Measurements from ENCODE around the gene FAM20B.

DNA sequence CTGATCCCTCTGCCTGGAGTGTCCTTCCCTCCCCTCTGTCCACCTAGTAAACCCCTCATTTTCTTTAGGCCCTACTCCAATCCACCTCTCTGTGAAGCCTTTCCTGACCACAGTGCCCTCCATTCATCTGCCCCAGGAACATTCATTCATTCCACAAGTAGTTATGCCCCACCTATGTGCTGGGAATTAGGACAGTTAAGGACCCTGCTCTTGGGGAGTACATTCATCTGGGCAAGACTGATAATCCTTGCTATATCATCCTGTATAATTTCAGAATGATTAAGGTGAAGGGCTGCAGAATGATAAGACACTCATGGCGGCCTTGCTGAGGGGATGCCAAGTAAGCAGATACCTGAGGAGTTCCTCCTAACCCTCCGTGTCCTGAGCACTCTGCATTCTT is 10.3 kb upstream of the FAM20B start:
- TF ChIP-seq, protein P1, sequence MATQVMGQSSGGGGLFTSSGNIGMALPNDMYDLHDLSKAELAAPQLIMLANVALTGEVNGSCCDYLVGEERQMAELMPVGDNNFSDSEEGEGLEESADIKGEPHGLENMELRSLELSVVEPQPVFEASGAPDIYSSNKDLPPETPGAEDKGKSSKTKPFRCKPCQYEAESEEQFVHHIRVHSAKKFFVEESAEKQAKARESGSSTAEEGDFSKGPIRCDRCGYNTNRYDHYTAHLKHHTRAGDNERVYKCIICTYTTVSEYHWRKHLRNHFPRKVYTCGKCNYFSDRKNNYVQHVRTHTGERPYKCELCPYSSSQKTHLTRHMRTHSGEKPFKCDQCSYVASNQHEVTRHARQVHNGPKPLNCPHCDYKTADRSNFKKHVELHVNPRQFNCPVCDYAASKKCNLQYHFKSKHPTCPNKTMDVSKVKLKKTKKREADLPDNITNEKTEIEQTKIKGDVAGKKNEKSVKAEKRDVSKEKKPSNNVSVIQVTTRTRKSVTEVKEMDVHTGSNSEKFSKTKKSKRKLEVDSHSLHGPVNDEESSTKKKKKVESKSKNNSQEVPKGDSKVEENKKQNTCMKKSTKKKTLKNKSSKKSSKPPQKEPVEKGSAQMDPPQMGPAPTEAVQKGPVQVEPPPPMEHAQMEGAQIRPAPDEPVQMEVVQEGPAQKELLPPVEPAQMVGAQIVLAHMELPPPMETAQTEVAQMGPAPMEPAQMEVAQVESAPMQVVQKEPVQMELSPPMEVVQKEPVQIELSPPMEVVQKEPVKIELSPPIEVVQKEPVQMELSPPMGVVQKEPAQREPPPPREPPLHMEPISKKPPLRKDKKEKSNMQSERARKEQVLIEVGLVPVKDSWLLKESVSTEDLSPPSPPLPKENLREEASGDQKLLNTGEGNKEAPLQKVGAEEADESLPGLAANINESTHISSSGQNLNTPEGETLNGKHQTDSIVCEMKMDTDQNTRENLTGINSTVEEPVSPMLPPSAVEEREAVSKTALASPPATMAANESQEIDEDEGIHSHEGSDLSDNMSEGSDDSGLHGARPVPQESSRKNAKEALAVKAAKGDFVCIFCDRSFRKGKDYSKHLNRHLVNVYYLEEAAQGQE (IDR thresholded peaks at IDR 0.05; ENCODE audit: insufficient read depth in 1 of 2, low read depth in 2 of 2, low read length in 2 of 2) = no peak
- no peak for TF ChIP-seq POLR2AphosphoS5 (IDR thresholded peaks at IDR 0.05; ENCODE audit: low read depth, low read length)
- TF ChIP-seq FOXP2 (optimal IDR thresholded peaks at IDR 0.05; ENCODE audit: borderline replicate concordance, extremely low read depth, extremely low read length, insufficient read depth) = no peak
- TF ChIP-seq SIN3A (IDR thresholded peaks at IDR 0.05; ENCODE audit: borderline replicate concordance, insufficient read depth, low read length) = no peak
